ENCODE results near the gene NR4A1. TPM values are rescaled to one million over a fixed set of nuclear protein-coding genes. Genes with fewer than 3 reads are reported as not detected.
A peak's percentile ranks its signal among the peaks of the same experiment; 100 is the strongest.

The NR4A1 gene
- total RNA-seq, 1 donor from 2014 or later, result 863 TPM

GRCh38 chr12:52015532-52016041 is 35.7 kb upstream of the NR4A1 start:
- no peak for DNase-seq (ENCODE audit: low spot score)

DNA sequence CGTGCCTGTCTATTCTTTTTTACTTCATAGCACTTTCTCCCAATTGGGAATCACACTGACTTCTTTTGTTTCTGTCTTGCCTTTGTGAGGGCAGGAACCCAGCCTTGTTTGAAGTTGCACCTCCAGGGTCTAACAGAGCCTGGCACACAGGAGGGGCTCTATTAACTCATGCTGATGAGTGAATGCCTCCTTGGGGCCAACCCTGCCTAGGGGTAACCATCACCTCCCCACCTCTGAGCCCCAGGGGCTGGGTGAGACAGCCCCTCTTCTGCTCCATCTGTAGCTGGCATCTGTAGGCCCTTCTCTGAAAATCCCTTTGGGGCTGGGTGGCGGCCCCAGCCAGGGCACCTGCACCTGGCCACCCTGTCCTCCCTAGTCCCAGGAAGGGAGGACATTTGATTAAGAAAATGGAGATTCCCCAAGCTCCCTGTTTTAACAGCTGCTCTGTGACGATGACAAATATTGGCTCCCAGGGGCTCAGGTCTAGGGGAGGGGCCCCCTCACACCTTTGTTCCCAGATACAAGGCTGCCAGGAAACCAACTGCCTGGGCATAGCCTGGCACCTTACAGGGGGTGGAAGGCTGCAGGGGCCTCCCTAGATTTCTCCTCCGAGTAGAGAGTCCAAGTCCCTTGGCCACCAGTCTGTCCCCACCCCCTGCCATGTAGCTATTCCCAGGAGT is 32.7 kb upstream of the NR4A1 start:
- no peak for DNase-seq (ENCODE audit: low spot score)

DNA sequence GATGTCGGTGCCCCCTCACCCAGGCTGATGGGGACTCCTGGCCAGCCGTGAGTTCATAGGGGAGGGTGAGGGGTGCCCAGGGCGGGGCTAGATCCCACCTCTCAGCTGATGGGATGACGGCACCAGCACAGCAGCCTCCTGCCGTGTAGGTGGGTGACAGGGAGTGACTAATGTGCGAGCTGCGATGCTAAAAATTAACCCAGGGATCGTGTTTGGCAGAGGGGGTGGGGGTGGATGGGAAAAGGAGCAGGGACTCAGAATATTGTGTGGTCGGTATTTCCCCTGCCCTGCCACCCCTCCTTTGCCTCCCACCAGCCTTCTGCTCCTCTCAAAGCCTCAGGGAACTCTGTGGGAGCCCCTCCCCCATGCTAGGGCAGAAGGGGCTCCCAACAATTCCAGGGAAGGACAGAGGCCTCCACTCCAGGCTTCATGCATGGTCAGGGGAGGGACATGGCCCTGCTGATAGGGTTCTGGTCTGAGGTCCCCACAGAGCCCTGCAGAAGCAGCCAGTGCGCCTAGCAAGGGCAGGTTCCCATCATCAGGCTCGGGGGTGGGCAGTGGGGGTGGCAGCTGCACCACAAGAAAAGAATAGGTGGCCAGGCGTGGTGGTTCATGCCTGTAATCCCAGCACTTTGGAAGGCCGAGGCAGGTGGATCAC is 32.0 kb upstream of the NR4A1 start:
- no peak for DNase-seq (ENCODE audit: low spot score)

- DNase-seq (ENCODE audit: low spot score), result no peak
These were observed 30.5 kb upstream of the NR4A1 start for GRCh38 chr12:52020539-52021336.

DNA sequence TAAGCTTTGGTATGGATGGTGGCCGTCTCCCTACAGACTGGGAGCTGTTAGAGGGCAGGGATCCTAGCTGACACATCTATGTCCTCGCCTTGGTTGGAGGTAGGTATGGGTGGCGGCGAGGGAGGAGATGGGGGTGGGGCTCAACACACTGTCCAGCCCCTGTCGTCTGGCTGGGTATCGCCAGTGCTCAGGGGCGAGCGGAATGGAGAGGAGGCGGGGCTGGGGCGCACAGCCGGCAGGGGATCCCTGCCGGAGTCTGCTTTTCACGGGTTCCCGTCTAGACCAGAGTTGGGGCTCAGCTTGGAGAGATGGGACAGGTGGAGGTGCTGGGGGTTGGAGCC is 28.4 kb upstream of the NR4A1 start:
- DNase-seq (ENCODE audit: low spot score), result no peak

- DNase-seq (ENCODE audit: low spot score), result peak; percentile 97
These were observed 27.9 kb upstream of the NR4A1 start for GRCh38 chr12:52023182-52023975.

DNA sequence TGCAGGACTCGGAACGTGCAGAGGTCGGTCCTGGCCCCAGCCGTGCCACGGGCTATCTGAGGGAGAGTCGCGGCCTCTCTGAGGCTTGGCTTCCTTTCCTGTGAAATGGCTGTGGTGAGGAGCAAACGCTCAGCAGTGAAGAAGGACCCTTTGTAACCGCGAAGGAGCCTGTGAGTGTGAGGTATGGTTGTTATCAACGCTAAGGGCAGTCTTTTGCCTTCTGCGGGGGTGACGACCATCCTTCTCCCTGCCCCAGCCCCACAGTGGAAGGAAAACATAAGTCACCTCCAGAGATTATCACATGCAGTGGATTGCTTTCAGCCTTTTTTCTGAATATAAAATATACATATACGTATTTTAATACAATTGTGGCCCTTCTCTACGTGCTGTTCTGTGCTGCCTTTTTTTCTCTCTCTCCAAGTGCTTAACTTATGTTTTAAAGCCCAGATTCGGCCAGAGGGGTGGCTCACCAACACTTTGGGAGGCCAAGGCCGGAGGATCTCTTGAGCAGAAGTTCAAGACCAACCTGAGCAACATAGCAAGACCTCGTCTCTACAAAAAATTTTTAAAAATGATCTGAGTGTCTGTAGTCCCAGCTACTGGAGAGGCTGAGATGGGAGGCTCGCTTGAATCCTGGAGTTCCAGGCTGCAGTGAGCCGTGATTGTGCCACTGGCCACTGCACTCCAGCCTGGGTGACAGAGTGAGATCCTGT is 27.1 kb upstream of the NR4A1 start:
- DNase-seq (ENCODE audit: low spot score), result no peak

- DNase-seq (ENCODE audit: low spot score), result no peak
These were observed 26.4 kb upstream of the NR4A1 start for GRCh38 chr12:52024845-52025230.

DNA sequence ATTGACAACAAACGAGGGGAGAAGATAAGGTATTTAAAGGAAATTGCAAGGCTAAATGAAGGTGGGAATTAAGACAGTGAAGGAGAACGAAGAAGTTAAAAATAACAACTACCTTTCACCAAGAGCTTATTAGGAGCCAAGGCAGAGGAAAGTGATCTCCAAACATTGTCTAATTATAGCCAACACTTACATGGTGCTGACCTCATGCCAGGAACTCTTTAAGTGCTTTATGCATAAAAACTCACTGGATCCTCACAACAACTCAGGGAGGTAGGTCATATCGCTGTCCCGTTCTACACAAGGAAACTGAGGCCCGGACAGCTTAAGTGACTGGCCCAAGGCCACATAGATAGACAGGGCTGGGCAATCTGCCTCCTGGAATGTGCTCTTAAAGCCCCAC is 25.0 kb upstream of the NR4A1 start:
- DNase-seq (ENCODE audit: low spot score), result no peak

DNA sequence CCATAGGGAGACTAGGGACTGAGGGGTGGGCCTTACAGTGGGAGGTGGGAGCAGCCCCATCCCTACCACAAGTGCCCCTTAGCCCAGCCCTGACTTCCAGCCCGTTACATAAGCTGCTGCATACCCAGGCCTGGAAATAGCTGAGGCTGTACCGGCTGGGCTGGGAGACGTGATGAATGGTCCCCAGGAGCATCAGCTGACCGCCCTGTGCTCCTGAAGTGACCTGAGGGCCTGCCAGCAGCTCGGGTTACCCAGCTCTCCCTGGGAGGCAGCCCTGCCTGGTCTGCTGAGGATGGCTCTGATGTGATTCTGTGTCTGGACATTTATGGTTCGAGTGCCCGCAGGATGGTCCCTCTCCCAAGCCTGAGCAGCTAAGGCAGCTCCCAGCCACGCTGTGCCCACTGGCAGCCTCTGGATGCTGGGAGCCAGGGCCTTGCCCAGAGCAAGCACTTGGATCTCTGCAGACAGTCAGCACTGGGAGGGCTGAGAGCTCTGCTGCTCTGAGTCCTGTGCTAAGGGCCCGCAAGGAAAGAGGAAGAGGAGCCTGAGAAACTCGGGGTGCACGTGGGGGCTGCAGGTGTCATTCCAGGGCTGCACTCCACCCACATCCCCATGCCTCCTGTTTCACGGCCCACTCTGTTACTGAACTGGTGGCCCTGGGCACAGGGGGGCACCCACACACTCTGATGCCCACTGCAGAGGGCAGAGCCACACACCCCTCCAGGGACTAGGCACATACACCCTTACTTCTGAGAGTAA is 24.0 kb upstream of the NR4A1 start:
- no peak for DNase-seq (ENCODE audit: low spot score)

DNA sequence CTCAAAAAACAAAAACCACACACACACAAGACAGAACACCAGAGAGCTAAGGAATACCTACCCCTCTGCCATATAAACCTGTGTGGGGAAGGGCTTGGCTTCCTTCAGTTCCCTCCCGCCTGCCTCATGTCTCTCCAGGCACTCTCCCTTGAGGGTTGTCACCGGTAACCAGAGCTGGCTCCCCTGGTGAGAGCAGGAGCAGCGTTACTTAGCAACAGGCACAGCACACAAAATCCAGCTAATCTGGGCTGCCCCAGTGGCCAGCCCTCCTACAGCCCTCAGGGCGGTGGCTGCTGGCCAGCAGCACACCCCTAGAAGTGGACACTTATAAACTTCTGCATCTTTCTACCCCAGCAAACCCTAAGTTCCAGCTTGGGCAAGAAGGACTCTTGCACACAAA is 21.6 kb upstream of the NR4A1 start:
- no peak for DNase-seq (ENCODE audit: low spot score)

GRCh38 chr12:52032446-52032803 is 18.8 kb upstream of the NR4A1 start:
- DNase-seq (ENCODE audit: low spot score), result no peak

DNA sequence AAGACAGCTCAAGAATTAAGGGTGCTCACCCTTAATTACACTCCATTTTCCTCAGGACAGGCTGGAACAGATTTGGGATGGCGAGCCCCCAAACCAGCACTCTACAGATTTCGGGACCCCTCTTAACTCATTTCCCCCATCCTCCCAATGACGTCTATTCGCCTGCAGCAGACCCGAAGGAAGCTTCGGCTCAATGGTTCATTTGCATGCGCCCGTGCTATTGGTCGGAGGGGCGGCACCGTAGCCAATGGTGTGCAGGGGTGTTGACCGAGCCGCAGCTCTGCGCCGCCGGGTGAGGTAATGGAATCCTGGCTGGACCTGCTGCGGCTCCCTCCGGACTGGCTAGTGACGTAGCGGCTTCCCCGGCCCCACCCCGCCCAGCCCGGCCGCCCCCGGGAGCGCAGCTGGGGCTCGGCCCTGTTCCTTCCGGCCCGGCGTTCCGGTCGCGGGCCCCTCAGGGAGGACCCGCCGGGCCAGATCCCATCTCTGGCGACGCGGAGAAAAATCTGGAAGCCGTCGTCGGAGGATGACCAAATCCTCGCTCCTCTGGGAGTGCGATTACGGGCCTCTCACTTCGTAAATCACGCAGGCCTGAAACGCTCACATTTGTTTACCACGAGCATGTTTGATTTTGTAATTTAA is 18.3 kb upstream of the NR4A1 start:
- peak; percentile 99 for DNase-seq (ENCODE audit: low spot score)

DNA sequence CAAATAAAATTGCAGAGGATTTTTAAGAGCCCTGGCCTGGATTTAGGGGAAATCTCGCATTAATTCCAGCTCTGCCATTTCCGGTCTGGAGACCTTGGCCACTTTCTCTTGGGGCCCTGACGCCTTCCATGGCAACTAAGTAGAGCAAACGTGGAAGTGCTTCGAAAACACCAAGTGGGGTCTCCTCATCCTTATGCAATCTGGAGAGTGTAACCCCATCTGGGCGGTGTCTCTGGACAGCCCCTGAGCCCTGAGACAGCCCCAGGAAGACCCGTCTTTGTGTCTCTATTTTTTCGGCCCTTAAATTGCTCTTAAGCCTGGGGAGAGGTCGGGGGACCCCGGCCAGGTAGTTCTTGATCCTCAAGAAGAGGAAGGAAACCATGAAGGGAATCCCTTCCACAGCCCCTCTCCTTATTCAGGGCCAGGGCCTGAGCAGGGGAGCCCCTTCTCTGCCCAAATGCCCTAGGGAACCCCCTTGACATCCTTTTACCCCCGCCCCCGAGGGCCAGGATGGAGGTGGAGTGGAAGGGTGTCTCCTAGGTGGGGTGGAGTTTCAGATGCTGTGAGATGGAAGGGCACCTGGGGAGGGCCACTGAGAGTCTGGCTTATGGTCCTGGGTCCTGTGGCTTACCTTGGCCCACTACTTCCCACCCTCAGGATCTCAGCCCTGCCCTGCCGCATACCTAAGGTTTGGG is 17.6 kb upstream of the NR4A1 start:
- DNase-seq (ENCODE audit: low spot score), result no peak

DNA sequence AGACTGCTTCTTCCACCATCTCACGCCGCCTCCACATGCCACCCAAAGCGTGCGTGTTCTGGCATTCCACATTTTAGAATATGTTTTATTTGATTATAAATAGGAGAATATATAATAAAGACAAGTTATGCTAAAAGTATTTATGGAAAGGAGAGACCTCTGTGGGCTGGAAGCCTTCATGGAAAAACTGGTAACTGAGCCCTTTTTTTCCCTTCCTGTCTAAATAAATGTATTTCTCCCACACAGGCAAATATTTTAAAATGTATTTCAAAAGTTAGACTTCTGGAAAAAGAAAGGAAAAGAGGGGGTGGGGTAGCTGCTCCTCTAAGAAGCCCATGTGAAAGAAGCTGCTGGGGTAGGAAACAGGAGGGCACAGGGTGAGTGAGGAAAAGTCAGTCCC is 16.1 kb upstream of the NR4A1 start:
- DNase-seq (ENCODE audit: low spot score), result no peak

GRCh38 chr12:52035926-52036325 is 15.3 kb upstream of the NR4A1 start:
- DNase-seq (ENCODE audit: low spot score), result no peak

DNA sequence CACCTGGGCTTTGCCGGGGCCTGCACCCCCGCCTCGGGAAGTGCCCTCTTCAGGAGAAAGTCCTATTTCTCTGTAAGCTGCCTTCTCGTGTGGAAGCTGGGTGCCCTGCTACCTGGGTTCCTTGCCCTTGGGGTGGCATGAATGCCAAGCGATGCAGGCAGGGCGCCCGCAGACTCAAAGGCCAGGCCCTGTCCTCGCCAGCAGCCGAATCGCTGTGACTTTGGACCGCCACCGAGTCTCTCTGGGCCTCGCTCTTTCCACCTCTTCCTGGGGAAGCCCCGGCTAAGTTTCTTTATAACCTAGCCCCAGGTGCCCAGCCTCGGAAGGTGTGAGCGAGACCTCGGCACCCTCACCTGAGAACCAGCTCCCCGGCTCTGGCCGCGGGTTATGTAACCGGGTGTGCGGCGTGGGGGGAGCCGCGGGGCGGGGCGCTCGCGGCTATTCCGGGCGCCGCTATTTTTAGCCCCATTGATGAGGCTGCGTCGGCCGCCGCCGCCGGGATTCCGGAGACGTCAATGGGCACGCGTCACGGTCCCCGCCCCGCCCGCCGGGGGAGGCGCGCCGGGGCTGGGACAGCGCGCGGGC is 14.6 kb upstream of the NR4A1 start:
- peak; percentile 98 for DNase-seq (ENCODE audit: low spot score)

DNA sequence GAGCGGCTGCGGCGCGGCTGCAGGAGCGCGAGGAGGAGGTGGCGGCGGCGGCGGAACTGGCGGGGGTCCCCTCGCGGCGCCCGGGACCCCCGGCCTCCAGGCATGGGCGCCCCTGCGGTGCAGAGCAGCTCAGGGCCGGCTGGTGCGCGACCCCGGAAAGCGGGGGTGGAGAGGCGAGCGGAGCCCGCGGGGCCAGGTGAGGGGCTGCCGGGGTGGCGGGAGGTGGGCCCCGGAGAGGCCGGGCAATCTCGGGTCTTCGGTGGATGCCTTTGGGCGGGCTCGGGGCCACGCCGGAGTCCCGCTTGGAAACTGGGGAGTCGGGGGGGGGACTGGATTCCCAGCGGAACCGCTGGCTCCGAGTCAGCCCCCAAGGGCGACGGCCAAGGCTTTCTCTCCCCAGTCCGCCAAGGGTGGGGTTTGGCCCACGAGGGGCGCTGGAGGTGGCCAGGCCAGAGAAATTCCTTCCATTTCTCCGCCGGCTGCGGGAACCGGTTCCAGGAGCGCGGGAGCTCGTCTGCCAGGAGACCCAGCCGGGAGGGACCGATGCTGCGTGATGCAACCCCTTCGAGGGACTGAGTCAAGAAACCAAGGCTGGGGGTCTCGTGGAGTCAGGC is 13.9 kb upstream of the NR4A1 start:
- DNase-seq (ENCODE audit: low spot score), result no peak

Measured in mesenteric fat pad (tissue), 1 donor.